Measurements from ENCODE around the gene LYSMD1. TPM values are rescaled to one million over a fixed set of nuclear protein-coding genes. Genes with fewer than 3 reads are reported as not detected.

LYSMD1 gene
- total RNA-seq, 1 experiment from 2014 or later: 6.7 TPM

DNA sequence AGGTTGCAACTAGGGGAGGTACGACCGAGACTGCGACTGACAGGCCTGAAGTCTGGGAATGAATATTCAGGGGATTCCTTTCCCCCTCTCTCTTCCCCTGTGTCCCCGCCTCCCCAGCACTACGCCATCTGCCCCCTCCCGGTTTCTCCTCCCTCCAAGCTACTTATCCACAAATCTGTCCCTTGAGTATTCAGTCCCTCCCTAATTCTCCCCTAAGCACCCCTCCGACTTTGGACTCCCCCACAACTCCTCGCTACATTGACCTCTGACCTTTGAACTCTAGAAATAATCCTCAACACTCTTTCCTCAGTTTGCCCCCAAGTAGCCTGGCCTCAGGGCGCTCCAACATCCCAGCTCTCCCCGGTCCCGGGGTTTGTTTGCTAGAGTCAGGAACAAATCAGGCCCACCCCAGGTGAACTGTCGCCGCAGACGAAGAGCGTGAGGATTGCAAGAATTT, 393 bp downstream of the LYSMD1 start:
- peaks cover 19 to 47% (median 43%) of the 10 kb centered on the region in 3 experiments; a peak in 6 of 7 replicates for H3K36me3 Mint-ChIP-seq (ENCODE audit: insufficient read depth in 1 of 3, low read depth in 3 of 3)

More for the DNA sequence above, 393 bp downstream of the LYSMD1 start:
- H3K4me1 Mint-ChIP-seq: peaks cover 21 to 25% of the 10 kb centered on the region in 2 experiments
- H3K27me3 ChIP-seq (ENCODE audit: insufficient read depth, low read length): no peaks in the 10 kb centered on the region
- no peaks in the 10 kb centered on the region; a peak in 1 of 5 replicates for H3K9me3 Mint-ChIP-seq
- no peak overlapping the region for H2BK5ac ChIP-seq (ENCODE audit: insufficient read length, low read length)
- H4K5ac ChIP-seq (ENCODE audit: insufficient read length, low read depth, low read length): no peak overlapping the region
- H3K4ac ChIP-seq (ENCODE audit: low read depth, low read length): no peak overlapping the region
- no peak overlapping the region for H3T11ph ChIP-seq (ENCODE audit: low read length)
- 0 out of 2 replicates have a peak, but pooled peaks cover 4% of the 10 kb centered on the region for H3K4me1 ChIP-seq (ENCODE audit: insufficient read depth, low read length)
- H3K27ac Mint-ChIP-seq: peak overlapping the region; percentile 96 to 99 (median 98); a peak in 6 of 7 replicates
- H2BK12ac ChIP-seq (ENCODE audit: insufficient read length, low read depth, low read length): no peak overlapping the region
- H4K20me1 ChIP-seq (ENCODE audit: control insufficient read depth, insufficient read depth, insufficient read length): no peaks in the 10 kb centered on the region
- H3K9ac ChIP-seq (ENCODE audit: extremely low read depth, insufficient read length, low read length): peak overlapping the region; percentile 81
- peak; percentile 84 for DNase-seq
- H2BK15ac ChIP-seq (ENCODE audit: low read depth, low read length): no peak overlapping the region
- H3K27ac ChIP-seq (ENCODE audit: insufficient read length, low read depth, low read length): peak overlapping the region; percentile 7
- peaks cover 13% of the 10 kb centered on the region for H3K23me2 ChIP-seq (ENCODE audit: insufficient read length, low read depth, low read length, poor library complexity, severe bottlenecking)
- H4K8ac ChIP-seq (replicated peaks; ENCODE audit: insufficient read length, low read depth, low read length): no peak overlapping the region
- TF ChIP-seq, protein P1, sequence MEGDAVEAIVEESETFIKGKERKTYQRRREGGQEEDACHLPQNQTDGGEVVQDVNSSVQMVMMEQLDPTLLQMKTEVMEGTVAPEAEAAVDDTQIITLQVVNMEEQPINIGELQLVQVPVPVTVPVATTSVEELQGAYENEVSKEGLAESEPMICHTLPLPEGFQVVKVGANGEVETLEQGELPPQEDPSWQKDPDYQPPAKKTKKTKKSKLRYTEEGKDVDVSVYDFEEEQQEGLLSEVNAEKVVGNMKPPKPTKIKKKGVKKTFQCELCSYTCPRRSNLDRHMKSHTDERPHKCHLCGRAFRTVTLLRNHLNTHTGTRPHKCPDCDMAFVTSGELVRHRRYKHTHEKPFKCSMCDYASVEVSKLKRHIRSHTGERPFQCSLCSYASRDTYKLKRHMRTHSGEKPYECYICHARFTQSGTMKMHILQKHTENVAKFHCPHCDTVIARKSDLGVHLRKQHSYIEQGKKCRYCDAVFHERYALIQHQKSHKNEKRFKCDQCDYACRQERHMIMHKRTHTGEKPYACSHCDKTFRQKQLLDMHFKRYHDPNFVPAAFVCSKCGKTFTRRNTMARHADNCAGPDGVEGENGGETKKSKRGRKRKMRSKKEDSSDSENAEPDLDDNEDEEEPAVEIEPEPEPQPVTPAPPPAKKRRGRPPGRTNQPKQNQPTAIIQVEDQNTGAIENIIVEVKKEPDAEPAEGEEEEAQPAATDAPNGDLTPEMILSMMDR (conservative IDR thresholded peaks at IDR 0.05): no peak
- H2AFZ ChIP-seq (ENCODE audit: low read length): peak overlapping the region; percentile 17
- H3K79me2 ChIP-seq (ENCODE audit: insufficient read depth, low read length): no peaks in the 10 kb centered on the region
- H3K4me3 Mint-ChIP-seq: peak overlapping the region; percentile 96 to 98
- no peak overlapping the region for H4K91ac ChIP-seq (ENCODE audit: insufficient read length, low read depth, low read length)
- no peak overlapping the region for H2AK5ac ChIP-seq (ENCODE audit: insufficient read length, low read length)
- peaks cover 3% of the 10 kb centered on the region; the same call in 1 of the 2 replicates for H3K27me3 Mint-ChIP-seq (ENCODE audit: low read depth)
- no peak overlapping the region for H2BK20ac ChIP-seq (ENCODE audit: low read depth, low read length, poor library complexity, severe bottlenecking)
- no peaks in the 10 kb centered on the region for H3K9me3 ChIP-seq (ENCODE audit: control insufficient read depth, low read depth, low read length)
- no peaks in the 10 kb centered on the region for H3K79me1 ChIP-seq (ENCODE audit: insufficient read depth, low read depth, low read length, poor library complexity, severe bottlenecking)
- no peak overlapping the region for H3K56ac ChIP-seq (ENCODE audit: insufficient read length, low read depth, low read length)
- WGBS (ENCODE audit: extremely low coverage, insufficient read length, low lambda C conversion rate): no CpG with 5 or more reads among the region's 15 CpGs
- H2BK120ac ChIP-seq (ENCODE audit: low read depth, low read length, poor library complexity, severe bottlenecking): no peak overlapping the region
- no peak overlapping the region for H3K14ac ChIP-seq (ENCODE audit: insufficient read depth, low read length)
- H3K4me2 ChIP-seq (ENCODE audit: insufficient read depth, insufficient read length, low read length): peak overlapping the region; percentile 70
- no peak overlapping the region for H3K23ac ChIP-seq (ENCODE audit: insufficient read length, low read depth, low read length)
- H3K18ac ChIP-seq (ENCODE audit: insufficient read length, low read depth, low read length): no peak overlapping the region

All from H9 (cell line).